K562 (cell line): ENCODE data around the gene ANKRD45. TPM values are rescaled to one million over a fixed set of nuclear protein-coding genes. Genes with fewer than 3 reads are reported as not detected.

Experiments used
- ATAC-seq: fragments of 200-7000 bp; cut with Tn5 transposase; 3 replicates; pipeline ENCODE4 v1.9.1; 2020; ENCODE audit warnings: moderate library complexity
- BruUV-seq: library from RNA; stranded (reverse); fragments of 400-500 nt; replicated peaks from 2 replicates; lab custom pipeline; 2021; lab: Mats Ljungman, UMichigan
- CTCF ChIA-PET: fragments of 300-600 bp; formaldehyde crosslinking; extraction: SDS; loops from one replicate; lab custom pipeline; 2021; ENCODE audit warnings: low intra/inter-chr PET ratio; lab: Yijun Ruan, JAX
- POLR2A ChIA-PET: fragments of 300-600, 350-650 bp; sonication (Branson Sonifier 250); formaldehyde crosslinking; extraction: SDS; loops from one replicate; lab custom pipeline; 2021; ENCODE audit warnings: antibody characterized with exemption, inconsistent platforms; lab: Yijun Ruan, JAX
- DNase-seq, 4 experiments: peaks; one replicate each; pipeline versions ENCODE4 v3.0.0 to v3.0.0-alpha.2; 2011 to 2018; ENCODE audit warnings: low spot score in 3 of 4, mixed read lengths in 3 of 4; ENCODE audit errors: extremely low read depth in 1 of 4
- FAIRE-seq: peaks from 2 replicates; lab custom pipeline; 2011; peaks lifted over from hg19 to GRCh38; lab: Jason Lieb, UNC
- H2AFZ ChIP-seq: 2 replicates; pipeline ENCODE4 v1.6.0; 2011; ENCODE audit warnings: low read depth, low read length, control low read depth, inconsistent platforms
- H3K27ac ChIP-seq: fragments of 200-600 bp; 3 replicates; pipeline ENCODE4 v1.8.0; 2011; ENCODE audit warnings: low read depth, mild to moderate bottlenecking, control low read depth, inconsistent platforms, low read length, moderate library complexity, mixed read lengths; ENCODE audit errors: extremely low read depth
- H3K27me3 ChIP-seq, 2 experiments: fragments of 300-600 bp in 1 of 2; 2 replicates in 1 of 2; 3 replicates in 1 of 2; pipeline versions ENCODE4 v1.6.0 to v1.8.0; 2011; ENCODE audit warnings: inconsistent platforms in 2 of 2, low read length in 2 of 2, mild to moderate bottlenecking in 1 of 2, mixed read lengths in 1 of 2, moderate library complexity in 1 of 2; ENCODE audit not compliant: control insufficient read depth in 2 of 2, insufficient read depth in 2 of 2
- H3K36me3 ChIP-seq: fragments of 300-600 bp; 3 replicates; pipeline ENCODE4 v1.8.0; 2011; ENCODE audit warnings: mild to moderate bottlenecking, low read length, inconsistent platforms; ENCODE audit not compliant: control insufficient read depth, insufficient read depth
- H3K4me1 ChIP-seq, 2 experiments: fragments of 200-600 bp in 1 of 2; replicated peaks in 1 of 2; 2 replicates in 1 of 2; 3 replicates in 1 of 2; pipeline versions ENCODE4 v1.5.1 to v1.8.0; 2011; ENCODE audit warnings: inconsistent platforms in 2 of 2, low read length in 2 of 2, mild to moderate bottlenecking in 1 of 2, mixed read lengths in 1 of 2, moderate library complexity in 1 of 2; ENCODE audit not compliant: control insufficient read depth in 2 of 2, insufficient read depth in 2 of 2
- H3K4me2 ChIP-seq: 2 replicates; pipeline ENCODE4 v1.6.1; 2011; ENCODE audit warnings: low read length, control low read depth, inconsistent platforms, mixed read lengths; ENCODE audit not compliant: insufficient read depth
- H3K4me3 ChIP-seq: fragments of 200-600 bp; sonication (generic), shearing (Covaris generic); 2 replicates; pipeline ENCODE4 v1.5.1; 2016; ENCODE audit warnings: control low read depth, inconsistent platforms
- H3K79me2 ChIP-seq: fragments of 200-600 bp; 3 replicates; pipeline ENCODE4 v1.8.0; 2011; ENCODE audit warnings: low read length, inconsistent platforms; ENCODE audit not compliant: control insufficient read depth, insufficient read depth
- H3K9ac ChIP-seq, 2 experiments: 2 replicates each; pipeline versions ENCODE4 v1.6.0 to v1.6.1; 2011; ENCODE audit warnings: low read depth in 2 of 2, low read length in 2 of 2, control low read depth in 1 of 2, inconsistent platforms in 1 of 2, mild to moderate bottlenecking in 1 of 2, mixed read lengths in 1 of 2; ENCODE audit not compliant: insufficient read depth in 1 of 2
- H3K9me1 ChIP-seq: one replicate; pipeline ENCODE4 v1.6.0; 2011; ENCODE audit warnings: inconsistent platforms, mild to moderate bottlenecking, low read length, moderate library complexity; ENCODE audit not compliant: control insufficient read depth, insufficient read depth
- H3K9me3 ChIP-seq: replicated peaks from 2 replicates; pipeline ENCODE4 v1.5.1; 2011; ENCODE audit warnings: low read depth, low read length, inconsistent platforms; ENCODE audit not compliant: control insufficient read depth, insufficient read depth
- H4K20me1 ChIP-seq: replicated peaks from 2 replicates; pipeline ENCODE4 v1.6.1; 2011; ENCODE audit warnings: low read length, inconsistent platforms, mixed read lengths; ENCODE audit not compliant: control insufficient read depth, insufficient read depth
- CC2D1A ChIP-seq: fragments of 450-650 bp; IDR thresholded peaks from 2 replicates; pipeline ENCODE4 v1.6.1; 2017; ENCODE audit warnings: mild to moderate bottlenecking
- CXXC5 ChIP-seq: fragments of 250-450 bp; sonication (Bioruptor Pico); IDR thresholded peaks from 2 replicates; pipeline ENCODE4 v1.8.0; 2022; ENCODE audit warnings: inconsistent platforms, mild to moderate bottlenecking, moderate library complexity
- ETV6 ChIP-seq, 3 experiments: fragments of 150-350 bp in 1 of 3; sonication (generic) in 1 of 3; formaldehyde crosslinking in 1 of 3; IDR thresholded peaks; 2 replicates each; pipeline versions ENCODE4 v1.6.1 to v1.8.0; 2014 to 2022; ENCODE audit warnings: borderline replicate concordance in 2 of 3, low read depth in 2 of 3, antibody characterized with exemption in 1 of 3, low read length in 1 of 3, mild to moderate bottlenecking in 1 of 3, missing genetic modification reagents in 1 of 3
- HCFC1 ChIP-seq: IDR thresholded peaks from 2 replicates; pipeline ENCODE4 v1.6.1; 2012; ENCODE audit warnings: low read depth, low read length, improper control_type of control experiment
- NEUROD1 ChIP-seq: fragments of 150-350 bp; IDR thresholded peaks from 2 replicates; pipeline ENCODE4 v1.6.1; 2014; ENCODE audit warnings: borderline replicate concordance, low read length, low read depth; ENCODE audit not compliant: partially characterized antibody
- NUFIP1 ChIP-seq: fragments of 450-650 bp; IDR thresholded peaks from 2 replicates; pipeline ENCODE4 v1.6.1; 2018; ENCODE audit not compliant: partially characterized antibody
- PTRF ChIP-seq: fragments of 450-650 bp; IDR thresholded peaks from 2 replicates; pipeline ENCODE4 v1.6.1; 2016; ENCODE audit warnings: mild to moderate bottlenecking, missing genetic modification characterization, missing compliant biosample characterization
- TAF9B ChIP-seq: fragments of 450-650 bp; IDR thresholded peaks from 2 replicates; pipeline ENCODE4 v1.6.1; 2018; ENCODE audit warnings: mild to moderate bottlenecking; ENCODE audit not compliant: partially characterized antibody
- TEAD2 ChIP-seq: fragments of 450-650 bp; IDR thresholded peaks from 2 replicates; pipeline ENCODE4 v1.6.1; 2016; ENCODE audit warnings: missing genetic modification characterization, control low read depth, missing compliant biosample characterization
- WGBS: fragments of 100-300 bp; shearing (Covaris generic); methylation state at CpG from one replicate; pipeline ENCODE4 v1.1.6; 2016; ENCODE audit warnings: low coverage, mixed read lengths; ENCODE audit not compliant: insufficient coverage; ENCODE audit errors: missing lambda C conversion rate; 5-methylcytosine and 5-hydroxymethylcytosine counted together
- in situ Hi-C: fragments of 300-500 bp; cut with MboI; formaldehyde crosslinking; loops from 4 replicates; pipeline ENCODE4 v1.15.0; 2018; ENCODE audit warnings: inconsistent platforms, mixed read lengths
- intact Hi-C: fragments of 100-400 bp; cut with micrococcal nuclease; formaldehyde crosslinking; loops from 2 replicates; pipeline ENCODE4 v1.14.2; 2022
- polyA plus RNA-seq, 8 experiments: library from polyadenylated mRNA; depleted of rRNA in 4 of 8; stranded (reverse) in 5 of 8; unstranded in 3 of 8; fragments of >200 nt; fragmentation: Nextera tagmentation in 2 of 8; fragmentation: Illumina TruSeq in 1 of 8; extraction: Ambion mirVana in 2 of 8; extraction: Trizol in 1 of 8; gene quantifications; 2 replicates each; pipeline versions ENCODE4 v1.2.1 to v1.2.3, GENCODE V29; 2011 to 2014; ENCODE audit warnings: inconsistent platforms in 1 of 8, missing spikeins in 1 of 8
- total RNA-seq, 7 experiments: library from RNA; depleted of rRNA in 6 of 7; stranded (reverse); fragments of >200 nt in 6 of 7; fragmentation: Illumina TruSeq in 2 of 7; extraction: Trizol in 2 of 7; gene quantifications; 2 replicates each; pipeline versions ENCODE4 v1.2.1 to v1.2.3, GENCODE V29; 2011 to 2021; ENCODE audit warnings: low replicate concordance in 1 of 7
- TF ChIP-seq, protein P1 (sequence below): fragments of 450-650 bp; IDR thresholded peaks from 2 replicates; pipeline ENCODE4 v1.6.1; 2017; ENCODE audit warnings: mild to moderate bottlenecking, moderate library complexity
- TF ChIP-seq, protein P2 (sequence below): fragments of 450-650 bp; IDR thresholded peaks from 2 replicates; pipeline ENCODE4 v1.6.1; 2016; ENCODE audit warnings: antibody characterized with exemption
- TF ChIP-seq, protein P3 (sequence below): fragments of 250-450 bp; sonication (Bioruptor Pico); IDR thresholded peaks from 2 replicates; pipeline ENCODE4 v1.8.0; 2022; ENCODE audit warnings: moderate library complexity, mild to moderate bottlenecking, inconsistent platforms
- TF ChIP-seq, protein P4 (sequence below): fragments of 250-450 bp; sonication (Bioruptor Pico); IDR thresholded peaks from 2 replicates; pipeline ENCODE4 v1.4.0; 2020; ENCODE audit warnings: mild to moderate bottlenecking
- TF ChIP-seq, protein P5 (sequence below): sonication (generic); formaldehyde crosslinking; IDR thresholded peaks from 2 replicates; pipeline ENCODE4 v1.8.0; 2022; ENCODE audit warnings: missing genetic modification reagents, mild to moderate bottlenecking, borderline replicate concordance
- TF ChIP-seq, protein P6 (sequence below): fragments of 250-450 bp; sonication (Bioruptor Pico); IDR thresholded peaks from 2 replicates; pipeline ENCODE4 v1.9.0; 2021; ENCODE audit warnings: mild to moderate bottlenecking

Gene ANKRD45
- total and polyA plus RNA-seq, 9 of the 15 experiments (the other 6 are each of a cell fraction or from before 2014, with no cell fraction given) = 0.10 to 0.30 (median 0.11) TPM; not detected in 2

DNA sequence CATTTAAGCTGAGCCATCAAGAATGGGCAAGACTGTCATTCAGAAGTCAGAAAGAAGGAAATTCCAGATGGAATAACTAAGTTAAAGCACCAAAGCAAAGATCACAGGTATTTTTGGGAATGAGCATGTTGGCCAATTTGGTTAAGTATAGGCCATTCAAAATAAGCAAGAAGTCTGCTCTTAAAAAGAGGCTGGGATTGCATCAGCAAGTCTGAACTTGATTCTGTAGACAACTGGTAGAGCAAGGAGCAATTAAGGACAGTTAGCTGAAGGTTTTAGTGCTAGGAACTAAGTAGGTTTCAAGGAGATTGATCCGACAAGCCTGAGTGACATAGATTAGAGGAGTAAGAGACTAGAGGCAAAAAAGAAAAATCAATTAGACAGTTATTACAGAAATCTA lies 8.4 kb downstream of the ANKRD45 start (continued):
- TF ChIP-seq, protein P1, sequence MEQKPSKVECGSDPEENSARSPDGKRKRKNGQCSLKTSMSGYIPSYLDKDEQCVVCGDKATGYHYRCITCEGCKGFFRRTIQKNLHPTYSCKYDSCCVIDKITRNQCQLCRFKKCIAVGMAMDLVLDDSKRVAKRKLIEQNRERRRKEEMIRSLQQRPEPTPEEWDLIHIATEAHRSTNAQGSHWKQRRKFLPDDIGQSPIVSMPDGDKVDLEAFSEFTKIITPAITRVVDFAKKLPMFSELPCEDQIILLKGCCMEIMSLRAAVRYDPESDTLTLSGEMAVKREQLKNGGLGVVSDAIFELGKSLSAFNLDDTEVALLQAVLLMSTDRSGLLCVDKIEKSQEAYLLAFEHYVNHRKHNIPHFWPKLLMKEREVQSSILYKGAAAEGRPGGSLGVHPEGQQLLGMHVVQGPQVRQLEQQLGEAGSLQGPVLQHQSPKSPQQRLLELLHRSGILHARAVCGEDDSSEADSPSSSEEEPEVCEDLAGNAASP = 0 out of 2 replicates have a peak, but pooled peaks have one; percentile 12
- no peak for TF ChIP-seq CC2D1A

DNA sequence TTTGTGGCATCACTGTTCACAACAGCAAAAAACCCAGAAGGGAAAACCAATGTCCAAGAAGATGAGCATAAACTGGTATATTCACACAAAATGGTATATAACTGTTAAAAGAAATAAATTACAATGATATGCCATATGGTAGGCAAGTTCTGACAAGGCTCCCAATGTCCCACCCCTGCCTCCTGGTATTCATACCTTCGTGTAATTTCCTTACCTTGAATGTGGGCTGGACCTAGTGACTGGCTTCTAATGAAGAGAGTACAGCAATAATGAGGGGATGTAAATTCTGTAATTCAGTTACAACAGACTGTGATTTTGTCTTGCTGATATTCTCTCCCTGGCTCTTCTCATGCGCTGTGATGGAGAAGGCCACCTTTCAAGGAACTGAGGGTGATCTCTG lies 9.3 kb downstream of the ANKRD45 start:
- Histone ChIP-seq H3K27ac (no peak overlapping the region), H3K9me3 (no peaks in the 10 kb centered on the region; the same call in 1 of the 2 replicates), H3K9ac (no peak overlapping the region), H3K36me3 (no peaks in the 10 kb centered on the region), H3K9me1 (no peaks in the 10 kb centered on the region), H3K27me3 (no peaks in the 10 kb centered on the region), H3K4me2 (no peak overlapping the region), H4K20me1 (no peaks in the 10 kb centered on the region), H3K4me1 (no peaks in the 10 kb centered on the region), H3K79me2 (no peaks in the 10 kb centered on the region), H3K4me3 (no peak overlapping the region), H2AFZ (no peak overlapping the region)
- CTCF ChIA-PET = no interaction called here
- in situ Hi-C loops (no loop called here), intact Hi-C loops (no loop called here)
- no peak for DNase-seq
- BruUV-seq = no TSS peak
- POLR2A ChIA-PET = no interaction called here
- FAIRE-seq = no peak
- 36% methylated on average over 2 of the region's 2 CpGs for WGBS
- ATAC-seq = no peak
- TF ChIP-seq TEAD2 (tag) (no peak), PTRF (tag) (no peak), CXXC5 (CRISPR knock-in tag) (no peak), CC2D1A (no peak), TAF9B (no peak), HCFC1 (no peak), NUFIP1 (no peak), NEUROD1 (no peak), ETV6 (IDR thresholded peaks at IDR 0.05; ENCODE audit: borderline replicate concordance in 1 of 2, low read depth in 2 of 2, low read length in 1 of 2) (no peak), ETV6 (CRISPR knock-in tag; IDR thresholded peaks at IDR 0.05; ENCODE audit: borderline replicate concordance) (no peak)
- TF ChIP-seq, protein P2, sequence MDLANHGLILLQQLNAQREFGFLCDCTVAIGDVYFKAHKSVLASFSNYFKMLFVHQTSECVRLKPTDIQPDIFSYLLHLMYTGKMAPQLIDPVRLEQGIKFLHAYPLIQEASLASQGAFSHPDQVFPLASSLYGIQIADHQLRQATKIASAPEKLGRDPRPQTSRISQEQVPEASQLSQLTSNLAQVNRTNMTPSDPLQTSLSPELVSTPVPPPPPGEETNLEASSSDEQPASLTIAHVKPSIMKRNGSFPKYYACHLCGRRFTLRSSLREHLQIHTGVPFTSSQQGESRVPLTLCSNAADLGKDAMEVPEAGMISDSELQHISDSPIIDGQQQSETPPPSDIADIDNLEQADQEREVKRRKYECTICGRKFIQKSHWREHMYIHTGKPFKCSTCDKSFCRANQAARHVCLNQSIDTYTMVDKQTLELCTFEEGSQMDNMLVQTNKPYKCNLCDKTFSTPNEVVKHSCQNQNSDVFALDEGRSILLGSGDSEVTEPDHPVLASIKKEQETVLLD = no peak
- TF ChIP-seq, protein P3, sequence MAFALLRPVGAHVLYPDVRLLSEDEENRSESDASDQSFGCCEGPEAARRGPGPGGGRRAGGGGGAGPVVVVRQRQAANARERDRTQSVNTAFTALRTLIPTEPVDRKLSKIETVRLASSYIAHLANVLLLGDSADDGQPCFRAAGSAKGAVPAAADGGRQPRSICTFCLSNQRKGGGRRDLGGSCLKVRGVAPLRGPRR (CRISPR knock-in tag) = no peak
- TF ChIP-seq, protein P4, sequence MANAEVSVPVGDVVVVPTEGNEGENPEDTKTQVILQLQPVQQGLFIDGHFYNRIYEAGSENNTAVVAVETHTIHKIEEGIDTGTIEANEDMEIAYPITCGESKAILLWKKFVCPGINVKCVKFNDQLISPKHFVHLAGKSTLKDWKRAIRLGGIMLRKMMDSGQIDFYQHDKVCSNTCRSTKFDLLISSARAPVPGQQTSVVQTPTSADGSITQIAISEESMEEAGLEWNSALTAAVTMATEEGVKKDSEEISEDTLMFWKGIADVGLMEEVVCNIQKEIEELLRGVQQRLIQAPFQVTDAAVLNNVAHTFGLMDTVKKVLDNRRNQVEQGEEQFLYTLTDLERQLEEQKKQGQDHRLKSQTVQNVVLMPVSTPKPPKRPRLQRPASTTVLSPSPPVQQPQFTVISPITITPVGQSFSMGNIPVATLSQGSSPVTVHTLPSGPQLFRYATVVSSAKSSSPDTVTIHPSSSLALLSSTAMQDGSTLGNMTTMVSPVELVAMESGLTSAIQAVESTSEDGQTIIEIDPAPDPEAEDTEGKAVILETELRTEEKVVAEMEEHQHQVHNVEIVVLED (CRISPR knock-in tag) = no peak
- TF ChIP-seq, protein P5, sequence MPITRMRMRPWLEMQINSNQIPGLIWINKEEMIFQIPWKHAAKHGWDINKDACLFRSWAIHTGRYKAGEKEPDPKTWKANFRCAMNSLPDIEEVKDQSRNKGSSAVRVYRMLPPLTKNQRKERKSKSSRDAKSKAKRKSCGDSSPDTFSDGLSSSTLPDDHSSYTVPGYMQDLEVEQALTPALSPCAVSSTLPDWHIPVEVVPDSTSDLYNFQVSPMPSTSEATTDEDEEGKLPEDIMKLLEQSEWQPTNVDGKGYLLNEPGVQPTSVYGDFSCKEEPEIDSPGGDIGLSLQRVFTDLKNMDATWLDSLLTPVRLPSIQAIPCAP (CRISPR knock-in tag) = no peak
- TF ChIP-seq, protein P6, sequence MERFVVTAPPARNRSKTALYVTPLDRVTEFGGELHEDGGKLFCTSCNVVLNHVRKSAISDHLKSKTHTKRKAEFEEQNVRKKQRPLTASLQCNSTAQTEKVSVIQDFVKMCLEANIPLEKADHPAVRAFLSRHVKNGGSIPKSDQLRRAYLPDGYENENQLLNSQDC (CRISPR knock-in tag) = no peak
